K562 (cell line): ENCODE results near the gene STK24. TPM values are rescaled to one million over a fixed set of nuclear protein-coding genes. Genes with fewer than 3 reads are reported as not detected.

ENCODE experiments used
- ATAC-seq: fragments of 200-7000 bp; cut with Tn5 transposase; 3 replicates; pipeline ENCODE4 v1.9.1; 2020; ENCODE audit warnings: moderate library complexity
- BruUV-seq: library from RNA; stranded (reverse); fragments of 400-500 nt; replicated peaks from 2 replicates; lab custom pipeline; 2021; lab: Mats Ljungman, UMichigan
- CTCF ChIA-PET: fragments of 300-600 bp; formaldehyde crosslinking; extraction: SDS; loops from one replicate; lab custom pipeline; 2021; ENCODE audit warnings: low intra/inter-chr PET ratio; lab: Yijun Ruan, JAX
- POLR2A ChIA-PET: fragments of 300-600, 350-650 bp; sonication (Branson Sonifier 250); formaldehyde crosslinking; extraction: SDS; loops from one replicate; lab custom pipeline; 2021; ENCODE audit warnings: antibody characterized with exemption, inconsistent platforms; lab: Yijun Ruan, JAX
- DNase-seq, 4 experiments: peaks; one replicate each; pipeline versions ENCODE4 v3.0.0 to v3.0.0-alpha.2; 2011 to 2018; ENCODE audit warnings: low spot score in 3 of 4, mixed read lengths in 3 of 4; ENCODE audit errors: extremely low read depth in 1 of 4
- FAIRE-seq: peaks from 2 replicates; lab custom pipeline; 2011; peaks lifted over from hg19 to GRCh38; lab: Jason Lieb, UNC
- H2AFZ ChIP-seq: 2 replicates; pipeline ENCODE4 v1.6.0; 2011; ENCODE audit warnings: low read depth, low read length, control low read depth, inconsistent platforms
- H3K27ac ChIP-seq: fragments of 200-600 bp; 3 replicates; pipeline ENCODE4 v1.8.0; 2011; ENCODE audit warnings: low read depth, mild to moderate bottlenecking, control low read depth, inconsistent platforms, low read length, moderate library complexity, mixed read lengths; ENCODE audit errors: extremely low read depth
- H3K27me3 ChIP-seq, 2 experiments: fragments of 300-600 bp in 1 of 2; 2 replicates in 1 of 2; 3 replicates in 1 of 2; pipeline versions ENCODE4 v1.6.0 to v1.8.0; 2011; ENCODE audit warnings: inconsistent platforms in 2 of 2, low read length in 2 of 2, mild to moderate bottlenecking in 1 of 2, mixed read lengths in 1 of 2, moderate library complexity in 1 of 2; ENCODE audit not compliant: control insufficient read depth in 2 of 2, insufficient read depth in 2 of 2
- H3K36me3 ChIP-seq: fragments of 300-600 bp; 3 replicates; pipeline ENCODE4 v1.8.0; 2011; ENCODE audit warnings: mild to moderate bottlenecking, low read length, inconsistent platforms; ENCODE audit not compliant: control insufficient read depth, insufficient read depth
- H3K4me1 ChIP-seq, 2 experiments: fragments of 200-600 bp in 1 of 2; replicated peaks in 1 of 2; 2 replicates in 1 of 2; 3 replicates in 1 of 2; pipeline versions ENCODE4 v1.5.1 to v1.8.0; 2011; ENCODE audit warnings: inconsistent platforms in 2 of 2, low read length in 2 of 2, mild to moderate bottlenecking in 1 of 2, mixed read lengths in 1 of 2, moderate library complexity in 1 of 2; ENCODE audit not compliant: control insufficient read depth in 2 of 2, insufficient read depth in 2 of 2
- H3K4me2 ChIP-seq: 2 replicates; pipeline ENCODE4 v1.6.1; 2011; ENCODE audit warnings: low read length, control low read depth, inconsistent platforms, mixed read lengths; ENCODE audit not compliant: insufficient read depth
- H3K4me3 ChIP-seq: fragments of 200-600 bp; sonication (generic), shearing (Covaris generic); 2 replicates; pipeline ENCODE4 v1.5.1; 2016; ENCODE audit warnings: control low read depth, inconsistent platforms
- H3K79me2 ChIP-seq: fragments of 200-600 bp; 3 replicates; pipeline ENCODE4 v1.8.0; 2011; ENCODE audit warnings: low read length, inconsistent platforms; ENCODE audit not compliant: control insufficient read depth, insufficient read depth
- H3K9ac ChIP-seq, 2 experiments: 2 replicates each; pipeline versions ENCODE4 v1.6.0 to v1.6.1; 2011; ENCODE audit warnings: low read depth in 2 of 2, low read length in 2 of 2, control low read depth in 1 of 2, inconsistent platforms in 1 of 2, mild to moderate bottlenecking in 1 of 2, mixed read lengths in 1 of 2; ENCODE audit not compliant: insufficient read depth in 1 of 2
- H3K9me1 ChIP-seq: one replicate; pipeline ENCODE4 v1.6.0; 2011; ENCODE audit warnings: inconsistent platforms, mild to moderate bottlenecking, low read length, moderate library complexity; ENCODE audit not compliant: control insufficient read depth, insufficient read depth
- H3K9me3 ChIP-seq: replicated peaks from 2 replicates; pipeline ENCODE4 v1.5.1; 2011; ENCODE audit warnings: low read depth, low read length, inconsistent platforms; ENCODE audit not compliant: control insufficient read depth, insufficient read depth
- H4K20me1 ChIP-seq: replicated peaks from 2 replicates; pipeline ENCODE4 v1.6.1; 2011; ENCODE audit warnings: low read length, inconsistent platforms, mixed read lengths; ENCODE audit not compliant: control insufficient read depth, insufficient read depth
- ESRRB ChIP-seq: fragments of 250-450 bp; sonication (Bioruptor Pico); IDR thresholded peaks from 2 replicates; pipeline ENCODE4 v1.5.0; 2020; ENCODE audit warnings: mild to moderate bottlenecking, moderate library complexity, borderline replicate concordance
- NFE2L1 ChIP-seq: fragments of 450-650 bp; IDR thresholded peaks from 2 replicates; pipeline ENCODE4 v1.6.1; 2016; ENCODE audit warnings: missing genetic modification characterization, low read depth, mild to moderate bottlenecking, missing compliant biosample characterization, moderate library complexity, borderline replicate concordance
- POLR2G ChIP-seq: fragments of 200-400 bp; formaldehyde crosslinking; IDR thresholded peaks from 2 replicates; pipeline ENCODE4 v1.6.1; 2017; ENCODE audit warnings: low read depth, mild to moderate bottlenecking, antibody characterized with exemption, low read length, moderate library complexity
- RBM17 ChIP-seq: fragments of 200-400 bp; formaldehyde crosslinking; IDR thresholded peaks from 2 replicates; pipeline ENCODE4 v1.6.1; 2017; ENCODE audit warnings: low read depth, mild to moderate bottlenecking, low read length, borderline replicate concordance
- WGBS: fragments of 100-300 bp; shearing (Covaris generic); methylation state at CpG from one replicate; pipeline ENCODE4 v1.1.6; 2016; ENCODE audit warnings: low coverage, mixed read lengths; ENCODE audit not compliant: insufficient coverage; ENCODE audit errors: missing lambda C conversion rate; 5-methylcytosine and 5-hydroxymethylcytosine counted together
- in situ Hi-C: fragments of 300-500 bp; cut with MboI; formaldehyde crosslinking; loops from 4 replicates; pipeline ENCODE4 v1.15.0; 2018; ENCODE audit warnings: inconsistent platforms, mixed read lengths
- intact Hi-C: fragments of 100-400 bp; cut with micrococcal nuclease; formaldehyde crosslinking; loops from 2 replicates; pipeline ENCODE4 v1.14.2; 2022
- polyA plus RNA-seq, 8 experiments: library from polyadenylated mRNA; depleted of rRNA in 4 of 8; stranded (reverse) in 5 of 8; unstranded in 3 of 8; fragments of >200 nt; fragmentation: Nextera tagmentation in 2 of 8; fragmentation: Illumina TruSeq in 1 of 8; extraction: Ambion mirVana in 2 of 8; extraction: Trizol in 1 of 8; gene quantifications; 2 replicates each; pipeline versions ENCODE4 v1.2.1 to v1.2.3, GENCODE V29; 2011 to 2014; ENCODE audit warnings: inconsistent platforms in 1 of 8, missing spikeins in 1 of 8
- total RNA-seq, 7 experiments: library from RNA; depleted of rRNA in 6 of 7; stranded (reverse); fragments of >200 nt in 6 of 7; fragmentation: Illumina TruSeq in 2 of 7; extraction: Trizol in 2 of 7; gene quantifications; 2 replicates each; pipeline versions ENCODE4 v1.2.1 to v1.2.3, GENCODE V29; 2011 to 2021; ENCODE audit warnings: low replicate concordance in 1 of 7

Gene STK24
- total and polyA plus RNA-seq, 9 of the 15 experiments (the other 6 are each of a cell fraction or from before 2014, with no cell fraction given), result 3.8 to 78.4 (median 28.2) TPM

GRCh38 chr13:98451676-98452470, 125.0 kb downstream of the STK24 start:
- Histone ChIP-seq H3K4me3 (no peak overlapping the region), H3K9me3 (no peaks in the 10 kb centered on the region), H3K9ac (peak overlapping the region in 1 of 2 experiments; percentile 45; a peak in 1 of 4 replicates), H4K20me1 (no peaks in the 10 kb centered on the region), H3K9me1 (no peaks in the 10 kb centered on the region), H3K27ac (no peak overlapping the region), H3K36me3 (peaks cover 20% of the 10 kb centered on the region; the same call in 2 of the 3 replicates), H3K4me1 (no peaks in the 10 kb centered on the region), H3K79me2 (no peaks in the 10 kb centered on the region), H3K27me3 (no peaks in the 10 kb centered on the region), H2AFZ (no peak overlapping the region), H3K4me2 (no peak overlapping the region)
- DNase-seq (no peak), FAIRE-seq (no peak), ATAC-seq (no peak)
- ChIA-PET CTCF (no interaction called here), POLR2A (interaction anchor here (0.6 kb wide), 1 partner anchor 171 kb away, joined by 3 read pairs; no protein-coding TSS in a partner anchor)
- no peak for TF ChIP-seq RBM17
- no peak for TF ChIP-seq NFE2L1
- in situ Hi-C loops, result no loop called here
- intact Hi-C loops, result no loop called here
- no TSS peak for BruUV-seq
- 90% methylated on average over 20 of the region's 23 CpGs for WGBS

DNA sequence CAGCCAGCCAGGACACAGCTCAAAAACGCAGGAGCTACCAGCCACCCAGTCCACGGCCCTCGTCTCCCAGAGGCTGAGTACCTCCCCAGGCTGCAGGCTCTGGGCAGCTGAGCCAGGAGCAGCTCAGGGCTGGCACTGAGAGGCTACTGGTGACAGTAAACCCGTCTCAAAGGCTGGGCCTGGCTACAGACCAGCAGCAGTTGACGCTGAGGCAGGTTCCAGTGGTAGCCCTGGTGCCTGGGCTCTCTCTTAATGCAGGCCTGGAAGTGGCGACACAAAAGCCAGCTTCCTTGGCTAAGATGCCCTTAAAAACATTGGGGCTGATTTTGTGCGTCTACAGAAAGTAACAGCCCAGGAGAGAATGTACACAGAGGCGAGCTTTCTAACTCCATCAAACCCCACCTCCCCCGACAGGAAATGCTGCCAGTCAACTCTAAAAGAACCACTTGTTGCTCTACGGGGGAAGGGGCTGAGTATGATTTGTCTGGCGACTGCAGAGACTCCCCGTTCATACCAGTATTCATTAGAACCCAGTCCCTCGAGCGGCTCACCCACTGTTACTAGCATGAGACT, 126.3 kb downstream of the STK24 start:
- TF ChIP-seq POLR2G, result 0 out of 2 replicates have a peak, but pooled peaks have one; percentile 31
- TF ChIP-seq ESRRB (CRISPR knock-in tag), result no peak
- no peaks in the 10 kb centered on the region for H3K27me3 ChIP-seq
- H3K4me3 ChIP-seq, result no peak overlapping the region
- H3K4me1 ChIP-seq, result peaks cover 0 to 6% of the 10 kb centered on the region in 2 experiments; a peak in 2 of 5 replicates
- intact Hi-C loops, result no loop called here
- ATAC-seq (no peak), DNase-seq (no peak), FAIRE-seq (no peak)
- peaks cover 16% of the 10 kb centered on the region; the same call in 2 of the 3 replicates for H3K36me3 ChIP-seq
- H4K20me1 ChIP-seq, result no peaks in the 10 kb centered on the region; the same call in 1 of the 2 replicates
- POLR2A ChIA-PET, result interaction anchor here (0.6 kb wide), 2 partner anchors 56 to 172 kb away, joined by 3 read pairs; no protein-coding TSS in a partner anchor
- BruUV-seq, result no TSS peak
- H3K4me2 ChIP-seq, result no peak overlapping the region
- H3K27ac ChIP-seq, result no peak overlapping the region
- no peak overlapping the region for H2AFZ ChIP-seq
- WGBS, result 79% methylated on average over 13 of the region's 14 CpGs
- no peak overlapping the region for H3K9ac ChIP-seq
- CTCF ChIA-PET, result no interaction called here
- H3K79me2 ChIP-seq, result no peaks in the 10 kb centered on the region
- no peaks in the 10 kb centered on the region for H3K9me3 ChIP-seq
- in situ Hi-C loops, result no loop called here
- H3K9me1 ChIP-seq, result no peaks in the 10 kb centered on the region
